GM23248 (cell line): ENCODE results near the gene PTPRK. TPM values are rescaled to one million over a fixed set of nuclear protein-coding genes. Genes with fewer than 3 reads are reported as not detected.
A peak's percentile ranks its signal among the peaks of the same experiment; 100 is the strongest.

ENCODE experiments used
- DNase-seq: peaks from one replicate; pipeline ENCODE4 v3.0.0-alpha.2; 2015
- H2AFZ ChIP-seq: fragments of 200-600 bp; sonication (generic); 2 replicates; pipeline ENCODE4 v1.6.1; 2016; ENCODE audit warnings: antibody characterized with exemption
- H3F3A ChIP-seq: fragments of 200-600 bp; sonication (generic); 2 replicates; pipeline ENCODE4 v1.6.1; 2016; ENCODE audit warnings: mild to moderate bottlenecking, antibody characterized with exemption, mixed run types; ENCODE audit not compliant: insufficient read depth
- H3K27ac ChIP-seq: fragments of 200-600 bp; sonication (generic); 2 replicates; pipeline ENCODE4 v1.5.1; 2016; ENCODE audit warnings: mild to moderate bottlenecking
- H3K27me3 ChIP-seq: fragments of 200-600 bp; sonication (generic); replicated peaks from 2 replicates; pipeline ENCODE4 v1.6.1; 2016; ENCODE audit warnings: mild to moderate bottlenecking; ENCODE audit not compliant: insufficient read depth
- H3K36me3 ChIP-seq: fragments of 200-600 bp; sonication (generic); 2 replicates; pipeline ENCODE4 v1.6.1; 2016; ENCODE audit warnings: low read depth, mild to moderate bottlenecking
- H3K4me1 ChIP-seq: fragments of 200-600 bp; sonication (generic); 2 replicates; pipeline ENCODE4 v1.6.1; 2016; ENCODE audit warnings: mild to moderate bottlenecking; ENCODE audit not compliant: insufficient read depth
- H3K4me2 ChIP-seq: fragments of 200-600 bp; sonication (generic); one replicate; pipeline ENCODE4 v1.6.1; 2016; ENCODE audit warnings: mild to moderate bottlenecking; ENCODE audit not compliant: unreplicated experiment
- H3K4me3 ChIP-seq: fragments of 200-600 bp; sonication (generic); 2 replicates; pipeline ENCODE4 v1.5.1; 2016; ENCODE audit warnings: mild to moderate bottlenecking
- H3K79me2 ChIP-seq: fragments of 200-600 bp; sonication (generic); 2 replicates; pipeline ENCODE4 v1.6.1; 2016; ENCODE audit warnings: mild to moderate bottlenecking; ENCODE audit not compliant: insufficient read depth
- H3K9ac ChIP-seq: fragments of 200-600 bp; sonication (generic); 2 replicates; pipeline ENCODE4 v1.6.1; 2016; ENCODE audit warnings: mild to moderate bottlenecking
- H3K9me2 ChIP-seq: fragments of 200-600 bp; sonication (generic); 2 replicates; pipeline ENCODE4 v1.6.1; 2016; ENCODE audit warnings: mixed run types, mild to moderate bottlenecking, moderate library complexity; ENCODE audit not compliant: insufficient read depth
- H3K9me3 ChIP-seq: fragments of 200-600 bp; sonication (generic); one replicate; pipeline ENCODE4 v1.6.1; 2017; ENCODE audit warnings: low read depth
- H4K20me1 ChIP-seq: fragments of 200-600 bp; sonication (generic); 2 replicates; pipeline ENCODE4 v1.6.0; 2016; ENCODE audit not compliant: insufficient read depth
- EZH2 ChIP-seq: fragments of 200-600 bp; sonication (generic); IDR thresholded peaks from 2 replicates; pipeline ENCODE4 v1.6.1; 2018; ENCODE audit warnings: antibody characterized with exemption, mild to moderate bottlenecking; ENCODE audit not compliant: insufficient read depth, poor library complexity, severe bottlenecking
- EZH2phosphoT487 ChIP-seq: fragments of 200-600 bp; sonication (generic); IDR thresholded peaks from 2 replicates; pipeline ENCODE4 v1.6.1; 2018; ENCODE audit warnings: antibody characterized with exemption, moderate library complexity, mild to moderate bottlenecking, low read depth; ENCODE audit not compliant: insufficient read depth
- WGBS, 2 experiments: methylation state at CpG; one replicate each; pipeline ENCODE4 v1.1.6; 2015 to 2017; ENCODE audit warnings: low lambda C conversion rate in 2 of 2, low coverage in 1 of 2; ENCODE audit errors: missing lambda C conversion rate in 2 of 2; 5-methylcytosine and 5-hydroxymethylcytosine counted together
- in situ Hi-C: fragments of 300-500 bp; cut with MboI; formaldehyde crosslinking; loops from 2 replicates; pipeline ENCODE4 v1.15.0; 2020
- polyA plus RNA-seq: library from polyadenylated mRNA; unstranded; fragments of >200 nt; fragmentation: Nextera tagmentation; extraction: Ambion mirVana; gene quantifications from 2 replicates; pipeline ENCODE4 v1.2.1, GENCODE V29; 2016
- total RNA-seq: library from RNA; depleted of rRNA; stranded (reverse); fragments of >200 nt; shearing (Covaris generic); gene quantifications from 2 replicates; pipeline ENCODE4 v1.2.3, GENCODE V29; 2014

PTPRK gene
- total and polyA plus RNA-seq, 2 experiments from 2014 or later, result 22.3 to 34.5 TPM

DNA sequence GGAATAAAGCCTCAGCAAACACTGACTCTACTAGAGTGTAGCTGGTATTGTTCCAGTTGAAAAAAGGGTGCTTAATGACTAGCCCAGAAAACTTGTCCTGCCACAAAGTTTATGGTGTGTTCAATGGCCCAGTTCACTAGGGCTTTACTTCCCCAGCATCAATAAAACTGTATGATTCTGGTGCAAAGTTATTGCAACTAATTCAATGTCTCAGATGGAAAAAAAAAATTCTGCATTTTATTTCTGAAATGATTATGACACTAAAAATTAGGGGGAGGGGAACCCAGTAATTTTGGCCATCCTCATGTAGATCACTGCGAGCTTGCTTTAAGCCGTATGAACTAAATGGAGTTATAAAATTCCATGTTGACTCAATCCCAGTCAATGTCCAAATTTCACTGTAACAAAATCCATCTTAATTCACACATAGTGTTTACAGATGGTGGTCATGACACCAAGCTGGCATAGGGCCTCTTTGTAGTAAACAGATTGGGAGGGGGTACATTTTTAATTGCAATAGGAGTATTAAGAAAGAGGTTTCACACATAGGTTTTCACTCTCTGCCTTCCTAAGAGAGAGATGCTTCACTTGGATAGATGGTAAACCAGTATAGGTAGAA is 41.2 kb downstream of the PTPRK start:
- in situ Hi-C loops, result no loop called here
- Histone ChIP-seq H3K9me3 (no peaks in the 10 kb centered on the region), H3K79me2 (peaks cover 53% of the 10 kb centered on the region), H3K9ac (no peak overlapping the region), H3K4me3 (no peak overlapping the region; the same call in 1 of the 2 replicates), H3F3A (peaks cover 10% of the 10 kb centered on the region), H3K27me3 (no peaks in the 10 kb centered on the region), H3K36me3 (no peaks in the 10 kb centered on the region), H2AFZ (0 out of 2 replicates have a peak overlapping the region, but pooled peaks have one; percentile 35), H3K4me2 (no peak overlapping the region), H3K4me1 (peaks cover 27% of the 10 kb centered on the region), H3K9me2 (no peaks in the 10 kb centered on the region), H4K20me1 (no peaks in the 10 kb centered on the region), H3K27ac (no peak overlapping the region)
- TF ChIP-seq EZH2 (no peak), EZH2phosphoT487 (no peak)
- 80 to 93% methylated on average over 2 of the region's 2 CpGs for WGBS, 2 experiments
- no peak for DNase-seq

DNA sequence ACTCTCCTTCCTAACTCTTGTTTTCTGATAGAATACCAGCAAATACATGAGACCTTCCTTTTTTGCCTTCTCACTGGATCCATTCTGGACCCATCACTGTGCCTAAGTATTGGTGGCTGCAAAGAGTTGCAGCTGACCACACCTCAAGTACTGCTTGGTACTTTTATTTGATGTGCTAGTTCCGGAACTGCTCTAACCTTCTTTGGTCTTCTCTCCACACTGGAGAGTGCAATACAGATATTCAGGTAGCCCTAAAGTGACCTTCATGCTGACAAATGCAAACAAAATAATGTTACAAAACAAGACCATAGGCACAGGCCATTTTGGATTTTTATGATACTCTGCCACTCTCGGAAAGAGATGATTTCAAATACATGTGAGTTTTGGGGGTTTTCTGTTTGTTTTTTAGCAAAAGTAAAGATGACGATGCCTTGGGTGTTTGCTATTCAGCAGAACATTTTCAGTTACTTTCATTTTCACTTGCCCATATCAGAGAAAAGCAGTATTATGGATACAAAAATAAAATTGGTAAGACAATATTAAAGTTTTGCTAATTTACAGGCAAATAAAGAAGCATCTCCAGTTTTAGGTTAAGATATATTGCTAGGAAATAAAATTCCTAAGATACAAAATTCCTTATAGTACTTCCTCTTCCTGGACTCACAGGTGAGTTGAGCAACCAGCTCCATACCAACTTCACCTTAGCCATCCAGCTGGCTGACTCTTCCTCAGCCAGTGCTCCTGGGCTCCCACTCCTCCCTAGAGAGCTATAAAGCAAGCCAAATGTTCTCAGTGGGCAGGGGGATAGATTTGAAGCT is 42.0 kb downstream of the PTPRK start:
- in situ Hi-C loops, result no loop called here

DNA sequence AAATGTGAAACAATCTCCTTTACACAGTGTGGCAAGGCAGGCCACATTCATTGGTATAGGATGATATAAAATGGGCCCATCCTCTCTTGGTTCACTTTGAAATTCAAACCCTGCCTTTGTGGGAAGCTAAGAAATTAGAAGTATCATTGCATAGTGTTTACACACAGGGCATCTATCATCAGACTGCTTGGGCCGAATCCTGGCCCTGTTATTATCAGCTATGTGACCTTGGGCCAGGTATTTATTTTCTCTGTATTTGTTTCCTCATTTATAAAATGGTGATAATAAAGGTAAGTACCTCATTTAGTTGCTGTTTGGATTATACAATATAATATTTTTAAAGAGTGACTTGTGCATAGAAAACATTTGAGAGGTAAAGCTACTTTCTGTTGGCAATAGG is 45.5 kb downstream of the PTPRK start:
- H3K27ac ChIP-seq, result 0 out of 2 replicates have a peak overlapping the region, but pooled peaks have one; percentile 19
- no peaks in the 10 kb centered on the region for H4K20me1 ChIP-seq
- DNase-seq, result no peak
- H3K36me3 ChIP-seq, result no peaks in the 10 kb centered on the region
- peaks cover 42% of the 10 kb centered on the region for H3K79me2 ChIP-seq
- H3F3A ChIP-seq, result peaks cover 11% of the 10 kb centered on the region
- no peaks in the 10 kb centered on the region for H3K9me3 ChIP-seq
- H3K4me1 ChIP-seq, result peaks cover 35% of the 10 kb centered on the region
- peak overlapping the region; percentile 78 for H3K4me2 ChIP-seq
- WGBS, 2 experiments, result 94 to 100% methylated on average over 1 of the region's 1 CpG
- in situ Hi-C loops, result no loop called here
- H3K9ac ChIP-seq, result no peak overlapping the region
- no peaks in the 10 kb centered on the region for H3K9me2 ChIP-seq
- 0 out of 2 replicates have a peak overlapping the region, but pooled peaks have one; percentile 1 for H3K4me3 ChIP-seq
- no peaks in the 10 kb centered on the region for H3K27me3 ChIP-seq
- TF ChIP-seq EZH2phosphoT487, result no peak
- no peak for TF ChIP-seq EZH2
- no peak overlapping the region for H2AFZ ChIP-seq

More for the DNA sequence above, 42.0 kb downstream of the PTPRK start:
- peaks cover 34% of the 10 kb centered on the region for H3K4me1 ChIP-seq
- peak; percentile 9 for DNase-seq
- peaks cover 11% of the 10 kb centered on the region for H3F3A ChIP-seq
- no peak overlapping the region for H3K27ac ChIP-seq
- no peak for TF ChIP-seq EZH2
- TF ChIP-seq EZH2phosphoT487, result no peak
- H3K4me3 ChIP-seq, result peak overlapping the region; percentile 56
- peak overlapping the region; percentile 35; the same call in 1 of the 2 replicates for H2AFZ ChIP-seq
- peak overlapping the region; percentile 6 for H3K4me2 ChIP-seq
- H3K9me2 ChIP-seq, result no peaks in the 10 kb centered on the region
- no peaks in the 10 kb centered on the region for H3K9me3 ChIP-seq
- H4K20me1 ChIP-seq, result no peaks in the 10 kb centered on the region
- no peaks in the 10 kb centered on the region for H3K27me3 ChIP-seq
- WGBS, 2 experiments, result 82 to 87% methylated on average over 3 of the region's 3 CpGs
- H3K36me3 ChIP-seq, result no peaks in the 10 kb centered on the region
- H3K9ac ChIP-seq, result no peak overlapping the region
- peaks cover 53% of the 10 kb centered on the region for H3K79me2 ChIP-seq

DNA sequence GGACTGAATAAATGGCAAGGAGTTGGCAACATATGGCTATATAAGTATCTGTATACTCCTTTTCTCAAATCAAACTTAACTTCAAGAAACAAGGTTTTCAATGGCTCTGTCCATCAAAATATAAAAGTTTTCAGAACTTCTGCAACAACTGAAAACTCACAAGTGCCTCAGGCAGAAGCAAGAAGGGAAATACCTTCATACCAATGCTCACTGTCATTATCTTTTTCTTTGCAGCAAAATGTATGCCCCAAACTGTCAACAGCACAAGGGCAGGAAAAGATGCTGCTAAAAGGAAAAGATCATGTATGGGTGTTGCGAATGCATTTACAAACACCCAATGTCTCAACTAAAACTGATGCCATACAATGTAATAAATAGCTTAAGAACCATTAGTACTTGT is 45.9 kb downstream of the PTPRK start:
- no peak overlapping the region for H3K9ac ChIP-seq
- 93 to 94% methylated on average over 1 of the region's 1 CpG for WGBS, 2 experiments
- peak; percentile 50 for DNase-seq
- no peaks in the 10 kb centered on the region for H3K36me3 ChIP-seq
- H3K4me1 ChIP-seq, result peaks cover 35% of the 10 kb centered on the region
- H3K4me2 ChIP-seq, result peak overlapping the region; percentile 78
- TF ChIP-seq EZH2phosphoT487, result no peak
- no peak for TF ChIP-seq EZH2
- H4K20me1 ChIP-seq, result no peaks in the 10 kb centered on the region
- H3K27me3 ChIP-seq, result no peaks in the 10 kb centered on the region
- no peaks in the 10 kb centered on the region for H3K9me2 ChIP-seq
- H3K9me3 ChIP-seq, result no peaks in the 10 kb centered on the region
- H3K4me3 ChIP-seq, result peak overlapping the region; percentile 1; the same call in 1 of the 2 replicates
- no peak overlapping the region for H2AFZ ChIP-seq
- in situ Hi-C loops, result no loop called here
- peaks cover 11% of the 10 kb centered on the region for H3F3A ChIP-seq
- H3K27ac ChIP-seq, result 0 out of 2 replicates have a peak overlapping the region, but pooled peaks have one; percentile 19
- H3K79me2 ChIP-seq, result peaks cover 41% of the 10 kb centered on the region
